ENCODE data around the gene WT1. TPM values are rescaled to one million over a fixed set of nuclear protein-coding genes. Genes with fewer than 3 reads are reported as not detected.

Gene WT1
- total and polyA plus RNA-seq, 2 of the 4 experiments (the other 2 are of a cell fraction) = not detected

- Histone ChIP-seq H2BK120ac (ENCODE audit: low read depth, low read length) (no peak overlapping the region), H3K27me3 (ENCODE audit: control insufficient read depth, insufficient read depth, low read length) (peaks cover 1% of the 10 kb centered on the region; the same call in 1 of the 2 replicates), H3K14ac (replicated peaks; ENCODE audit: low read depth, low read length) (no peak overlapping the region), H2AK5ac (ENCODE audit: low read depth, low read length) (no peak overlapping the region), H3K27ac (ENCODE audit: insufficient read depth, low read length) (no peak overlapping the region), H4K91ac (ENCODE audit: insufficient read depth, low read depth, low read length) (no peak overlapping the region), H2BK20ac (ENCODE audit: low read depth, low read length) (no peak overlapping the region), H2AFZ (replicated peaks; ENCODE audit: low read length, poor library complexity) (no peak overlapping the region), H3K79me1 (ENCODE audit: low read depth in 1 of 2, low read length in 2 of 2) (no peaks in the 10 kb centered on the region), H4K20me1 (ENCODE audit: insufficient read depth, low read length) (no peaks in the 10 kb centered on the region), H3K18ac (ENCODE audit: low read depth, low read length) (no peak overlapping the region), H3K4me3 (ENCODE audit: insufficient read depth, low read depth, low read length) (no peak overlapping the region), H4K5ac (ENCODE audit: low read depth, low read length) (no peak overlapping the region), H3K4me2 (ENCODE audit: low read depth, low read length) (no peak overlapping the region), H3K36me3 (ENCODE audit: control insufficient read depth, insufficient read depth, low read length) (no peaks in the 10 kb centered on the region), H2BK5ac (ENCODE audit: low read depth, low read length, poor library complexity, severe bottlenecking) (no peak overlapping the region), H3K9me3 (ENCODE audit: control insufficient read depth, insufficient read depth, low read length) (no peaks in the 10 kb centered on the region), H3K4me1 (ENCODE audit: control insufficient read depth, insufficient read depth, low read length) (no peaks in the 10 kb centered on the region), H3K9ac (ENCODE audit: low read depth, low read length) (no peak overlapping the region), H3K23ac (ENCODE audit: low read depth, low read length) (no peak overlapping the region), H3K9me1 (ENCODE audit: insufficient read depth, low read length) (no peaks in the 10 kb centered on the region), H4K8ac (ENCODE audit: low read depth in 2 of 2, low read length in 2 of 2) (no peak overlapping the region), H2BK15ac (ENCODE audit: low read depth, low read length) (no peak overlapping the region), H2AK9ac (replicated peaks; ENCODE audit: low read depth, low read length, poor library complexity) (no peak overlapping the region), H3K4ac (ENCODE audit: low read depth, low read length) (no peak overlapping the region), H3K56ac (ENCODE audit: extremely low read depth, insufficient read depth, low read length) (no peak overlapping the region)
- in situ Hi-C loops (cut with MboI; ENCODE audit: low sequenced_read_pairs) (no loop called here), dilution Hi-C loops (cut with HindIII; ENCODE audit: low sequenced_read_pairs, unreplicated experiment) (no loop called here), intact Hi-C loops (cut with micrococcal nuclease) (no loop called here)
- no TSS peak for BruUV-seq (replicated peaks)
- ChIA-PET POLR2A (ENCODE audit: unreplicated experiment) (interaction anchor here (0.5 kb wide), 1 partner anchor 39 kb away, joined by 5 read pairs; no protein-coding TSS in a partner anchor), CTCF (no interaction called here)
- TF ChIP-seq USF2 (IDR thresholded peaks at IDR 0.05; ENCODE audit: low read depth, low read length) = no peak
- TF ChIP-seq NFE2L2 (IDR thresholded peaks at IDR 0.05; ENCODE audit: low read depth, low read length) = no peak
- no peak for TF ChIP-seq RCOR1 (IDR thresholded peaks at IDR 0.05; ENCODE audit: insufficient replicate concordance, low read length)
- no peak for TF ChIP-seq RFX5 (IDR thresholded peaks at IDR 0.05; ENCODE audit: low read depth, low read length)
- no peak for TF ChIP-seq CEBPB (IDR thresholded peaks at IDR 0.05; ENCODE audit: low read depth, low read length)
- TF ChIP-seq CHD1 (IDR thresholded peaks at IDR 0.05; ENCODE audit: low read depth, low read length) = no peak
- TF ChIP-seq MAFK (IDR thresholded peaks at IDR 0.05; ENCODE audit: low read depth, low read length) = no peak
- TF ChIP-seq MXI1 (IDR thresholded peaks at IDR 0.05; ENCODE audit: borderline replicate concordance, low read depth, low read length) = no peak
- no peak for TF ChIP-seq RAD21 (IDR thresholded peaks at IDR 0.05; ENCODE audit: low read length)
- TF ChIP-seq ELK1 (IDR thresholded peaks at IDR 0.05; ENCODE audit: borderline replicate concordance, low read depth, low read length) = no peak
- TF ChIP-seq POLR2A (IDR thresholded peaks at IDR 0.05; ENCODE audit: low read depth, low read length) = no peak
- no peak for TF ChIP-seq CTCF (conservative IDR thresholded peaks at IDR 0.05; ENCODE audit: low read depth, low read length)
- no peak for TF ChIP-seq SMC3 (IDR thresholded peaks at IDR 0.05; ENCODE audit: low read depth, low read length)
- no peak for TF ChIP-seq MAZ (IDR thresholded peaks at IDR 0.05; ENCODE audit: borderline replicate concordance, low read depth, low read length)
- TF ChIP-seq FOS (IDR thresholded peaks at IDR 0.05; ENCODE audit: low read depth, low read length) = no peak
- no peak for TF ChIP-seq BHLHE40 (IDR thresholded peaks at IDR 0.05; ENCODE audit: low read depth, low read length)
- ATAC-seq (ENCODE audit: low read depth) (no peak), DNase-seq (no peak)
- WGBS, 2 experiments (ENCODE audit: extremely low coverage in 2 of 2, insufficient read length in 1 of 2) = no CpG with 5 or more reads among the region's 1 CpG
Measured at GRCh38 chr11:32450372-32450771, 15.0 kb upstream of the WT1 start.
